Measurements from ENCODE around the gene CCNI.

- TF ChIP-seq CTCF (IDR thresholded peaks at IDR 0.05) (no peak), ZFX (IDR thresholded peaks at IDR 0.05; ENCODE audit: borderline replicate concordance) (no peak)
Measured at GRCh38 chr4:77022560-77023179, 53.1 kb downstream of the CCNI start.

All from 22Rv1 (cell line).